GM23338 (cell line): ENCODE data around the gene ID3. TPM values are rescaled to one million over a fixed set of nuclear protein-coding genes. Genes with fewer than 3 reads are reported as not detected.

ENCODE experiments used
- ATAC-seq: fragments of 200-7000 bp; cut with Tn5 transposase; 3 replicates; pipeline ENCODE4 v1.9.1; 2020
- DNase-seq: peaks from one replicate; pipeline ENCODE4 v3.0.0-alpha.2; 2015; ENCODE audit warnings: low spot score
- H2AFZ ChIP-seq: fragments of 200-600 bp; sonication (generic); 2 replicates; pipeline ENCODE4 v1.8.0; 2016; ENCODE audit warnings: antibody characterized with exemption, mild to moderate bottlenecking, moderate library complexity
- H3F3A ChIP-seq: fragments of 200-600 bp; sonication (generic); replicated peaks from 2 replicates; pipeline ENCODE4 v1.8.0; 2017; ENCODE audit warnings: antibody characterized with exemption, mixed run types, low read depth
- H3K27ac ChIP-seq: fragments of 200-600 bp; sonication (generic); 2 replicates; pipeline ENCODE4 v1.6.1; 2016; ENCODE audit warnings: low read depth
- H3K27me3 ChIP-seq: fragments of 200-600 bp; sonication (generic); 2 replicates; pipeline ENCODE4 v1.8.0; 2016; ENCODE audit warnings: mild to moderate bottlenecking, mixed run types, moderate library complexity; ENCODE audit not compliant: insufficient read depth
- H3K36me3 ChIP-seq: fragments of 200-600 bp; sonication (generic); 2 replicates; pipeline ENCODE4 v1.8.0; 2016; ENCODE audit warnings: mild to moderate bottlenecking; ENCODE audit not compliant: insufficient read depth
- H3K4me1 ChIP-seq: fragments of 200-600 bp; sonication (generic); 2 replicates; pipeline ENCODE4 v1.8.0; 2016; ENCODE audit warnings: mild to moderate bottlenecking, moderate library complexity; ENCODE audit not compliant: insufficient read depth
- H3K4me2 ChIP-seq: fragments of 200-600 bp; sonication (generic); 2 replicates; pipeline ENCODE4 v1.7.1; 2017; ENCODE audit warnings: mixed run types
- H3K4me3 ChIP-seq: fragments of 200-600 bp; sonication (generic); 2 replicates; pipeline ENCODE4 v1.6.1; 2016; ENCODE audit warnings: mixed run types
- H3K79me2 ChIP-seq: fragments of 200-600 bp; sonication (generic); replicated peaks from 2 replicates; pipeline ENCODE4 v1.8.0; 2017; ENCODE audit warnings: mild to moderate bottlenecking; ENCODE audit not compliant: insufficient read depth
- H3K9me2 ChIP-seq: fragments of 200-600 bp; sonication (generic); 2 replicates; pipeline ENCODE4 v1.8.0; 2017; ENCODE audit not compliant: insufficient read depth
- H4K20me1 ChIP-seq: fragments of 200-600 bp; sonication (generic); replicated peaks from 2 replicates; pipeline ENCODE4 v1.8.0; 2017; ENCODE audit warnings: mild to moderate bottlenecking; ENCODE audit not compliant: insufficient read depth
- H3K27ac Mint-ChIP-seq: 2 replicates; pipeline ENCODE4 v1.8.0; 2020; ENCODE audit warnings: inconsistent platforms, mild to moderate bottlenecking, moderate library complexity, mixed read lengths
- H3K27me3 Mint-ChIP-seq: 3 replicates; pipeline ENCODE4 v1.8.0; 2022; ENCODE audit warnings: low read depth, mild to moderate bottlenecking, moderate library complexity, mixed read lengths, inconsistent platforms; ENCODE audit not compliant: insufficient read depth, poor library complexity
- H3K36me3 Mint-ChIP-seq: 3 replicates; pipeline ENCODE4 v1.8.0; 2021; ENCODE audit warnings: low read depth, mild to moderate bottlenecking, inconsistent platforms, moderate library complexity, mixed read lengths
- H3K4me1 Mint-ChIP-seq: 3 replicates; pipeline ENCODE4 v1.8.0; 2020; ENCODE audit warnings: mild to moderate bottlenecking, inconsistent platforms, mixed read lengths
- H3K4me3 Mint-ChIP-seq: 3 replicates; pipeline ENCODE4 v1.8.0; 2021; ENCODE audit warnings: moderate library complexity, mild to moderate bottlenecking, inconsistent platforms, mixed read lengths
- H3K9me3 Mint-ChIP-seq: 3 replicates; pipeline ENCODE4 v1.8.0; 2020; ENCODE audit warnings: moderate library complexity, mild to moderate bottlenecking, inconsistent platforms, mixed read lengths
- EZH2phosphoT487 ChIP-seq: fragments of 200-600 bp; sonication (generic); IDR thresholded peaks from one replicate; pipeline ENCODE4 v1.8.1; 2018; ENCODE audit warnings: antibody characterized with exemption; ENCODE audit not compliant: unreplicated experiment
- NANOG ChIP-seq: IDR thresholded peaks from 2 replicates; pipeline ENCODE4 v1.6.1; 2016; ENCODE audit warnings: antibody characterized with exemption, borderline replicate concordance
- POLR2AphosphoS5 ChIP-seq: IDR thresholded peaks from 2 replicates; pipeline ENCODE4 v1.6.1; 2016; ENCODE audit warnings: antibody characterized with exemption, low read depth
- STAT1 ChIP-seq: IDR thresholded peaks from one replicate; pipeline ENCODE4 v1.6.1; 2016; ENCODE audit warnings: antibody characterized with exemption; ENCODE audit not compliant: unreplicated experiment
- ZNF331 ChIP-seq: fragments of 250-450 bp; sonication (Bioruptor Pico); IDR thresholded peaks from 2 replicates; pipeline ENCODE4 v1.5.0; 2020; ENCODE audit warnings: low read depth, mild to moderate bottlenecking, moderate library complexity
- polyA plus RNA-seq: library from polyadenylated mRNA; unstranded; fragments of >200 nt; fragmentation: Nextera tagmentation; extraction: Ambion mirVana; gene quantifications from 2 replicates; pipeline ENCODE4 v1.2.1, GENCODE V29; 2016
- total RNA-seq: library from RNA; depleted of rRNA; stranded (reverse); fragments of >200 nt; shearing (Covaris generic); gene quantifications from 2 replicates; pipeline ENCODE4 v1.2.3, GENCODE V29; 2014
- TF ChIP-seq, protein P1 (sequence below): IDR thresholded peaks from one replicate; pipeline ENCODE4 v1.6.1; 2018; ENCODE audit warnings: antibody characterized with exemption; ENCODE audit not compliant: unreplicated experiment
- TF ChIP-seq, protein P2 (sequence below): IDR thresholded peaks from 2 replicates; pipeline ENCODE4 v1.6.1; 2016; ENCODE audit warnings: antibody characterized with exemption
- TF ChIP-seq, protein P3 (sequence below), 2 experiments: fragments of 200-600 bp in 1 of 2; sonication (generic) in 1 of 2; conservative IDR thresholded peaks; 2 replicates each; pipeline versions ENCODE4 v1.5.1 to v1.6.1; 2016 to 2017; ENCODE audit warnings: antibody characterized with exemption in 2 of 2, low read depth in 2 of 2, mild to moderate bottlenecking in 2 of 2, moderate library complexity in 1 of 2
- TF ChIP-seq, protein P4 (sequence below): fragments of 250-450 bp; sonication (Bioruptor Pico); IDR thresholded peaks from 2 replicates; pipeline ENCODE4 v1.5.0; 2020; ENCODE audit warnings: mild to moderate bottlenecking, moderate library complexity

The ID3 gene
- total and polyA plus RNA-seq, 2 experiments from 2014 or later = 164 to 345 TPM

DNA sequence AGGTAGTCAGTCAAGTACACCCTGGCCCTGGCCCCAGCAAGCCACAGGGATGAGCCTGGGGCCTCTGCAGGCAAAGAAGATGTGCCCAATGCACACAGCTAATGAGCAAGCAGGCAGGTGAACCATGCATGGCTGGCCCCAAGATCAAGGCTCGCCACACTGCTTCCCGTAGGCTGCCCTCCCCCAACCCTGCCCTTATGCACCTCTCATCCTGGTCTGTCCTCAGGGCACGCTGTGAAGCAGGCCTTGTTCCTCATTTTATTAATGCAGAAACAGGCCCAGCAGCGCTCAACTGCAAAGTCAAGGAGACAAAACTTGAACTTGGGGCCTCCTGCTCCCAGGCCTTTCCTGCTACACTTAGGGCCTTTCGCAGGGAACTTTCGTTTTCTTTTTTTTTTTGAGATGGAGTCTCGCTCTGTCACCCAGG is 35.6 kb upstream of the ID3 start:
- TF ChIP-seq, protein P1, sequence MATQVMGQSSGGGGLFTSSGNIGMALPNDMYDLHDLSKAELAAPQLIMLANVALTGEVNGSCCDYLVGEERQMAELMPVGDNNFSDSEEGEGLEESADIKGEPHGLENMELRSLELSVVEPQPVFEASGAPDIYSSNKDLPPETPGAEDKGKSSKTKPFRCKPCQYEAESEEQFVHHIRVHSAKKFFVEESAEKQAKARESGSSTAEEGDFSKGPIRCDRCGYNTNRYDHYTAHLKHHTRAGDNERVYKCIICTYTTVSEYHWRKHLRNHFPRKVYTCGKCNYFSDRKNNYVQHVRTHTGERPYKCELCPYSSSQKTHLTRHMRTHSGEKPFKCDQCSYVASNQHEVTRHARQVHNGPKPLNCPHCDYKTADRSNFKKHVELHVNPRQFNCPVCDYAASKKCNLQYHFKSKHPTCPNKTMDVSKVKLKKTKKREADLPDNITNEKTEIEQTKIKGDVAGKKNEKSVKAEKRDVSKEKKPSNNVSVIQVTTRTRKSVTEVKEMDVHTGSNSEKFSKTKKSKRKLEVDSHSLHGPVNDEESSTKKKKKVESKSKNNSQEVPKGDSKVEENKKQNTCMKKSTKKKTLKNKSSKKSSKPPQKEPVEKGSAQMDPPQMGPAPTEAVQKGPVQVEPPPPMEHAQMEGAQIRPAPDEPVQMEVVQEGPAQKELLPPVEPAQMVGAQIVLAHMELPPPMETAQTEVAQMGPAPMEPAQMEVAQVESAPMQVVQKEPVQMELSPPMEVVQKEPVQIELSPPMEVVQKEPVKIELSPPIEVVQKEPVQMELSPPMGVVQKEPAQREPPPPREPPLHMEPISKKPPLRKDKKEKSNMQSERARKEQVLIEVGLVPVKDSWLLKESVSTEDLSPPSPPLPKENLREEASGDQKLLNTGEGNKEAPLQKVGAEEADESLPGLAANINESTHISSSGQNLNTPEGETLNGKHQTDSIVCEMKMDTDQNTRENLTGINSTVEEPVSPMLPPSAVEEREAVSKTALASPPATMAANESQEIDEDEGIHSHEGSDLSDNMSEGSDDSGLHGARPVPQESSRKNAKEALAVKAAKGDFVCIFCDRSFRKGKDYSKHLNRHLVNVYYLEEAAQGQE = no peak
- no peak for TF ChIP-seq EZH2phosphoT487
- TF ChIP-seq STAT1 = no peak
- TF ChIP-seq, protein P2, sequence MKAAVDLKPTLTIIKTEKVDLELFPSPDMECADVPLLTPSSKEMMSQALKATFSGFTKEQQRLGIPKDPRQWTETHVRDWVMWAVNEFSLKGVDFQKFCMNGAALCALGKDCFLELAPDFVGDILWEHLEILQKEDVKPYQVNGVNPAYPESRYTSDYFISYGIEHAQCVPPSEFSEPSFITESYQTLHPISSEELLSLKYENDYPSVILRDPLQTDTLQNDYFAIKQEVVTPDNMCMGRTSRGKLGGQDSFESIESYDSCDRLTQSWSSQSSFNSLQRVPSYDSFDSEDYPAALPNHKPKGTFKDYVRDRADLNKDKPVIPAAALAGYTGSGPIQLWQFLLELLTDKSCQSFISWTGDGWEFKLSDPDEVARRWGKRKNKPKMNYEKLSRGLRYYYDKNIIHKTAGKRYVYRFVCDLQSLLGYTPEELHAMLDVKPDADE = no peak
- TF ChIP-seq POLR2AphosphoS5 = no peak
- TF ChIP-seq, protein P3, sequence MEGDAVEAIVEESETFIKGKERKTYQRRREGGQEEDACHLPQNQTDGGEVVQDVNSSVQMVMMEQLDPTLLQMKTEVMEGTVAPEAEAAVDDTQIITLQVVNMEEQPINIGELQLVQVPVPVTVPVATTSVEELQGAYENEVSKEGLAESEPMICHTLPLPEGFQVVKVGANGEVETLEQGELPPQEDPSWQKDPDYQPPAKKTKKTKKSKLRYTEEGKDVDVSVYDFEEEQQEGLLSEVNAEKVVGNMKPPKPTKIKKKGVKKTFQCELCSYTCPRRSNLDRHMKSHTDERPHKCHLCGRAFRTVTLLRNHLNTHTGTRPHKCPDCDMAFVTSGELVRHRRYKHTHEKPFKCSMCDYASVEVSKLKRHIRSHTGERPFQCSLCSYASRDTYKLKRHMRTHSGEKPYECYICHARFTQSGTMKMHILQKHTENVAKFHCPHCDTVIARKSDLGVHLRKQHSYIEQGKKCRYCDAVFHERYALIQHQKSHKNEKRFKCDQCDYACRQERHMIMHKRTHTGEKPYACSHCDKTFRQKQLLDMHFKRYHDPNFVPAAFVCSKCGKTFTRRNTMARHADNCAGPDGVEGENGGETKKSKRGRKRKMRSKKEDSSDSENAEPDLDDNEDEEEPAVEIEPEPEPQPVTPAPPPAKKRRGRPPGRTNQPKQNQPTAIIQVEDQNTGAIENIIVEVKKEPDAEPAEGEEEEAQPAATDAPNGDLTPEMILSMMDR (conservative IDR thresholded peaks at IDR 0.05; ENCODE audit: low read depth in 2 of 2) = no peak
- no peak for TF ChIP-seq NANOG
- TF ChIP-seq, protein P4, sequence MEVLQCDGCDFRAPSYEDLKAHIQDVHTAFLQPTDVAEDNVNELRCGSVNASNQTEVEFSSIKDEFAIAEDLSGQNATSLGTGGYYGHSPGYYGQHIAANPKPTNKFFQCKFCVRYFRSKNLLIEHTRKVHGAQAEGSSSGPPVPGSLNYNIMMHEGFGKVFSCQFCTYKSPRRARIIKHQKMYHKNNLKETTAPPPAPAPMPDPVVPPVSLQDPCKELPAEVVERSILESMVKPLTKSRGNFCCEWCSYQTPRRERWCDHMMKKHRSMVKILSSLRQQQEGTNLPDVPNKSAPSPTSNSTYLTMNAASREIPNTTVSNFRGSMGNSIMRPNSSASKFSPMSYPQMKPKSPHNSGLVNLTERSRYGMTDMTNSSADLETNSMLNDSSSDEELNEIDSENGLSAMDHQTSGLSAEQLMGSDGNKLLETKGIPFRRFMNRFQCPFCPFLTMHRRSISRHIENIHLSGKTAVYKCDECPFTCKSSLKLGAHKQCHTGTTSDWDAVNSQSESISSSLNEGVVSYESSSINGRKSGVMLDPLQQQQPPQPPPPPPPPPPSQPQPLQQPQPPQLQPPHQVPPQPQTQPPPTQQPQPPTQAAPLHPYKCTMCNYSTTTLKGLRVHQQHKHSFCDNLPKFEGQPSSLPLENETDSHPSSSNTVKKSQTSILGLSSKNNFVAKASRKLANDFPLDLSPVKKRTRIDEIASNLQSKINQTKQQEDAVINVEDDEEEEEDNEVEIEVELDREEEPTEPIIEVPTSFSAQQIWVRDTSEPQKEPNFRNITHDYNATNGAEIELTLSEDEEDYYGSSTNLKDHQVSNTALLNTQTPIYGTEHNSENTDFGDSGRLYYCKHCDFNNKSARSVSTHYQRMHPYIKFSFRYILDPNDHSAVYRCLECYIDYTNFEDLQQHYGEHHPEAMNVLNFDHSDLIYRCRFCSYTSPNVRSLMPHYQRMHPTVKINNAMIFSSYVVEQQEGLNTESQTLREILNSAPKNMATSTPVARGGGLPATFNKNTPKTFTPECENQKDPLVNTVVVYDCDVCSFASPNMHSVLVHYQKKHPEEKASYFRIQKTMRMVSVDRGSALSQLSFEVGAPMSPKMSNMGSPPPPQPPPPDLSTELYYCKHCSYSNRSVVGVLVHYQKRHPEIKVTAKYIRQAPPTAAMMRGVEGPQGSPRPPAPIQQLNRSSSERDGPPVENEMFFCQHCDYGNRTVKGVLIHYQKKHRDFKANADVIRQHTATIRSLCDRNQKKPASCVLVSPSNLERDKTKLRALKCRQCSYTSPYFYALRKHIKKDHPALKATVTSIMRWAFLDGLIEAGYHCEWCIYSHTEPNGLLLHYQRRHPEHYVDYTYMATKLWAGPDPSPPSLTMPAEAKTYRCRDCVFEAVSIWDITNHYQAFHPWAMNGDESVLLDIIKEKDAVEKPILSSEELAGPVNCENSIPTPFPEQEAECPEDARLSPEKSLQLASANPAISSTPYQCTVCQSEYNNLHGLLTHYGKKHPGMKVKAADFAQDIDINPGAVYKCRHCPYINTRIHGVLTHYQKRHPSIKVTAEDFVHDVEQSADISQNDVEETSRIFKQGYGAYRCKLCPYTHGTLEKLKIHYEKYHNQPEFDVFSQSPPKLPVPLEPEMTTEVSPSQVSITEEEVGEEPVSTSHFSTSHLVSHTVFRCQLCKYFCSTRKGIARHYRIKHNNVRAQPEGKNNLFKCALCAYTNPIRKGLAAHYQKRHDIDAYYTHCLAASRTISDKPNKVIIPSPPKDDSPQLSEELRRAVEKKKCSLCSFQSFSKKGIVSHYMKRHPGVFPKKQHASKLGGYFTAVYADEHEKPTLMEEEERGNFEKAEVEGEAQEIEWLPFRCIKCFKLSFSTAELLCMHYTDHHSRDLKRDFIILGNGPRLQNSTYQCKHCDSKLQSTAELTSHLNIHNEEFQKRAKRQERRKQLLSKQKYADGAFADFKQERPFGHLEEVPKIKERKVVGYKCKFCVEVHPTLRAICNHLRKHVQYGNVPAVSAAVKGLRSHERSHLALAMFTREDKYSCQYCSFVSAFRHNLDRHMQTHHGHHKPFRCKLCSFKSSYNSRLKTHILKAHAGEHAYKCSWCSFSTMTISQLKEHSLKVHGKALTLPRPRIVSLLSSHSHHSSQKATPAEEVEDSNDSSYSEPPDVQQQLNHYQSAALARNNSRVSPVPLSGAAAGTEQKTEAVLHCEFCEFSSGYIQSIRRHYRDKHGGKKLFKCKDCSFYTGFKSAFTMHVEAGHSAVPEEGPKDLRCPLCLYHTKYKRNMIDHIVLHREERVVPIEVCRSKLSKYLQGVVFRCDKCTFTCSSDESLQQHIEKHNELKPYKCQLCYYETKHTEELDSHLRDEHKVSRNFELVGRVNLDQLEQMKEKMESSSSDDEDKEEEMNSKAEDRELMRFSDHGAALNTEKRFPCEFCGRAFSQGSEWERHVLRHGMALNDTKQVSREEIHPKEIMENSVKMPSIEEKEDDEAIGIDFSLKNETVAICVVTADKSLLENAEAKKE = no peak
- no peak for TF ChIP-seq ZNF331 (CRISPR knock-in tag)
- peaks cover 54% of the 10 kb centered on the region for H3K4me1 ChIP-seq
- Mint-ChIP-seq H3K36me3 (no peaks in the 10 kb centered on the region; the same call in 2 of the 3 replicates), H3K4me3 (no peak overlapping the region), H3K4me1 (peaks cover 59% of the 10 kb centered on the region), H3K27ac (no peak overlapping the region), H3K27me3 (peaks cover 11% of the 10 kb centered on the region), H3K9me3 (no peaks in the 10 kb centered on the region)
- H3K27ac ChIP-seq = no peak overlapping the region
- H2AFZ ChIP-seq = peak overlapping the region; percentile 15; the same call in 1 of the 2 replicates
- DNase-seq = no peak
- no peaks in the 10 kb centered on the region for H3K36me3 ChIP-seq
- 0 out of 2 replicates have a peak, but pooled peaks cover 7% of the 10 kb centered on the region for H3K9me2 ChIP-seq
- peaks cover 30% of the 10 kb centered on the region for H3F3A ChIP-seq
- no peaks in the 10 kb centered on the region for H3K79me2 ChIP-seq
- H3K4me3 ChIP-seq = no peak overlapping the region
- H4K20me1 ChIP-seq = no peaks in the 10 kb centered on the region
- no peaks in the 10 kb centered on the region for H3K27me3 ChIP-seq
- no peak overlapping the region for H3K4me2 ChIP-seq
- ATAC-seq = no peak
